ENCODE measurements around the gene SLC22A12.

The SLC22A12 gene

DNA sequence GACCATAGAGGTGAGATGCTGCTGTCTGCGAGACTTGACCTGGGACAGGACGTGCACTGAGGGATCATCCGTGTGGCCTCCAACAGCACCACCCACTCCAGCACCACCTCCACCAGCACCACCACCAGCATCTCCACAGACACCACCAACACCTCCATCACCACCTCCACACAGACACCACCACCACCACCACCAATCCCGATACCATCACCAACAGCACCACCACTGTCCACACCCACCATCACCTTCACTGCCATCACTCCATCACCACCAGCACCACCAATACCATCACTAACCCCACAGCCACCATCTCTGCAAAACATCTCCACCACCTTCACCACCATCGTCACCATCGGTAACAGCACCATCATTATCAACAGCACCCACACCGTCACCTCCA, 26.6 kb upstream of the SLC22A12 start:
- no peak for DNase-seq

DNA sequence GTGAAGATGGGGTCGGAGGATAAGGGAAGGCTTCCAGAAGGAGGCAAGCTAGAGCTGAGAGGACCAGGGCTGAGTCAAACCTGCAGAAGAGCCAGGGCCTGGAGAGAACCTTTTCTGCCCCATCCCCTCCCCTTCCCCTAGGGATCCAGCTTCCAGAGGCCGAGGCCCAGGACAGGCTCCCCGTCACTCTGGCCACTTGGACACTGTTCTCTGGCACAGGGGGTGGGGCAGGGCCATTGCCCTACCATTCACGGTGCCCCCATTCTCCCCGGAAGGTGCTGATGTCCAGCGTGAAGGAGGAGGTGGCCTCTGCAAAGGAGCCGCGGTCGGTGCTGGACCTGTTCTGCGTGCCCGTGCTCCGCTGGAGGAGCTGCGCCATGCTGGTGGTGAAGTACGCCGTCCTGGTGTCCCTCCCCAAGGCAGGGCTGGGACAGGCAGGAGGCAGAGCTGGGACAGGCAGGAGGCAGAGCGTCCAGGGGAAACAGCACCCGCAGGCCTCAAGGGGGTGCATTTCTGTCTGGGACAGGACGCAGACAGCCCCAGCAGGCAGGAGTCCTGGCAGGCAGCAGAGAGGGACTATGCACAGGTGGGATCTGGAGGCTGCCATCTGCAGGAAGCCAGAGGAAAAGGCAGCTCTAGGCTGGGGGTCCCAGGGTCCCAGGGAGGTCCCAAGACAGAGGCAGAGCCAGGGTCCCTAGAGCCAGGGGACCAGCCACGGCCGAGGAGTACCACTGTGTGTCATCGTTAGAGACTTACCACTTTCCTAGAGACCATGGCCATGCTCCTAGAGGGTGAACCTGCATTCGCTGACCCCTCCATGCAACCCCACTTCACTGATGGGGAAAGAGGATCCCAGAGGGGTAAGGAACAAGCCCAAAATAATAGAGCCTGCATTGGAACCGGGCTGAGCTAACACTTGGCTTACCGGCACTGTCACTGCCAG, 25.8 kb upstream of the SLC22A12 start:
- no peak for DNase-seq

- no peak for DNase-seq
Measured at GRCh38 chr11:64566042-64566914, 24.7 kb upstream of the SLC22A12 start.

- DNase-seq = no peak
Measured at GRCh38 chr11:64566915-64567891, 23.8 kb upstream of the SLC22A12 start.

GRCh38 chr11:64568041-64568571, 22.9 kb upstream of the SLC22A12 start:
- no peak for DNase-seq

GRCh38 chr11:64568584-64569140, 22.4 kb upstream of the SLC22A12 start:
- DNase-seq = no peak

GRCh38 chr11:64569300-64569970, 21.6 kb upstream of the SLC22A12 start:
- DNase-seq = no peak

- no peak for DNase-seq
Measured at GRCh38 chr11:64570341-64570740, 20.7 kb upstream of the SLC22A12 start.

DNA sequence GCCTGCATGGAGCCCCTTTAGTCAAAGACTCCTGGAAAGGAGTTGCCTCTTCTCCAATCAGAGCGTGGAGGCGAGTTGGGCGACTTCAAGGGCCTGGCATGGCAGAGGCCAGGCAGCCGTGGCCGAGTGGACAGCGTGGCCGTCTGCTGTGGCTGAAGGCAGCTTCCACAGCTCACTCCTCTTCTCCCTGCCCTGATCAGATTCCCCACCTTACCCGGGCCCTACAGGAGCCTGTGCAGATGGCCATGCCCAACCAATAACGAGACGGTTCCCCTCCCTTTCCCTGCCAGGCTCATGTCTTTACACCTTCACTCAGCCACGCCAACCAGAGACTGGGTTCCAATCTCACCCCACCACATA, 20.0 kb upstream of the SLC22A12 start:
- no peak for DNase-seq

- no peak for DNase-seq
Measured at GRCh38 chr11:64571410-64572091, 19.5 kb upstream of the SLC22A12 start.

GRCh38 chr11:64572143-64572542, 18.9 kb upstream of the SLC22A12 start:
- DNase-seq = no peak

GRCh38 chr11:64577202-64577601, 13.8 kb upstream of the SLC22A12 start:
- DNase-seq = no peak

DNA sequence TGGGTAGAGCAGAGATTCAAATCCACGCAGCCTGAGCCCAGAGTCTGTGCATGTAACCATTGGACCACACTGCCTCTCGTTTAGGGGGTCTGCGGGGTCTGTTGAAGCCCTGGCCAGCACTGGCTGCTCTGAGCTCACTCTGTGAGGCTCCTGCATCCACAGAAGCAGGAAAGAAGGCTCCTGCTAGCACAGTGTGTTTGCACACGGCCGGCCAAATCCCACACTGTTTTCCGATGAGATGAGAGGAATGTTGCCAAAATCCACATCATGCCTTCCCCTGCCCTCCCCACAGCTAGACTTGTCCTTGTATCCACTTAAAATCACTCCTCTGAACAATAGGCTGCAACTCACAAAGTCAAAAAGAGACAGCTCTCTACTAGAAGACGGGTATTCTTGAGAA, 10.6 kb upstream of the SLC22A12 start:
- DNase-seq = no peak

DNA sequence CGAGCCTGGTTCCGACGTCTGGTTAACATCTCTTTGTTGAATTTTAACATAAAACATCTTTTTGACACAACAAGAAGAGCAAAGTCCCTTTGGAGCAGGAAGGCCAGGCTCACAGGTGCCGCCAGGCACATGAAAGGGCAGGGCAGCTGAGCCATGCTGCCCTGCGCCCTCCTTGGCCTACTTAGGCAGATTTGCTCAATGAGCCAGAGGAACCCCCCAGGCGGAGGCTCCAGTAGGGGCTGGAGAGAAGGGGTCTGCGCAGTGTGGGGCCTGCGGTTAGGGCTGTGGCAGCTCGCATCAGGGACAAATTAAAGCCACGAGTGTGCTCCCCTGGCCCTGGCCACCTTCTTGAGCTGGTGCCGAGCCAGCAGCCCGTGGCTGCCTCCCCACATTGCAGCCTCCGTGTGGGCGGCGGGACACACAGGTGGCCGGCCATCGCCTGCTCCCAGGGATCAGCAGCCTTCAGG, 9.9 kb upstream of the SLC22A12 start:
- DNase-seq = no peak

GRCh38 chr11:64582885-64583284, 8.1 kb upstream of the SLC22A12 start:
- DNase-seq = no peak

DNA sequence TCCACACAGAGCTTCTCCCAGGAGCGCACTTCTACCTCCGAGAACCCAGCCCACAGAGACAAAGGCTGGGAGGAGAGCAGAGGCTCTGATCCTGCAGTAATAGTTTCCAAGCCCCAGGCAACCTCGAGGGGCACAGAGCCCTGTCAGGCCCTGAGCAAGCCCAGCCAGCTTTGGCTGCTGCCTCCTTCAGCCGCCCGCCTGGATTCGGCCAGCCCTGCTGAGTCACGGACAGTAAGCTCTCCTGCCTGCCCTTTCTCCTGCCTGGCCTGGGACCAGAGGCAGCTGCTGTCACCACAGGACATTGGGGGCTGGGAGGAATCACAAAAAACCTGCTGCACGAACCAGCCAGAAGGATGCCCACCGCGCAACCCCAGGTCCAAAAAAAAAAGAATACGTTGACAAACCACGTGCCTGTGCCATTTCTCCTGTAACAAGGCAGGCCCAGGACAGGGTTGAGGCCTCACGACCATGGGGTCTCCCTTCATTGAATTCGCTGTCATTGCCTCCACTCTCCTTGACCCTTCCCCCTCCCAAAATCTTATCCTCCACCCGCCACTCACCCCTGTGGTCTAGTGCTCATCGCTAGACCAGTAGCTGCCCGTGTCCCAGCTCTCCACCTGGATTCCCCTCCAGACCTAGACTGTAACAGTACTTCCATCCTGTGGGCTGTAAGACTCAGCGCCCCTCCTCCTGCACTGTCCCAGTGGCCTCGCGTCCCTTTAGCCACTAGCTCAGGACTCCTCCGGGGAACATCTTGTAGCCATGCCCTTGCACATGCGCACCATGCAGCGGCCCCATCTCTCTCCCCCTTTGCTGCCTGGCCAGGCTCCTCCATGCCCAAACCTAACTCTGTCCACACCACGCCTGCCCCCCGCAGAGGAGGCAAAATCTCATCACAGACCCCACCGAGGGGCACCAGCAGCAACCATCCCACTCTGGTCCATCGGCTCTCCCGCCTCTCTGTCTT, 7.4 kb upstream of the SLC22A12 start:
- DNase-seq = no peak

DNA sequence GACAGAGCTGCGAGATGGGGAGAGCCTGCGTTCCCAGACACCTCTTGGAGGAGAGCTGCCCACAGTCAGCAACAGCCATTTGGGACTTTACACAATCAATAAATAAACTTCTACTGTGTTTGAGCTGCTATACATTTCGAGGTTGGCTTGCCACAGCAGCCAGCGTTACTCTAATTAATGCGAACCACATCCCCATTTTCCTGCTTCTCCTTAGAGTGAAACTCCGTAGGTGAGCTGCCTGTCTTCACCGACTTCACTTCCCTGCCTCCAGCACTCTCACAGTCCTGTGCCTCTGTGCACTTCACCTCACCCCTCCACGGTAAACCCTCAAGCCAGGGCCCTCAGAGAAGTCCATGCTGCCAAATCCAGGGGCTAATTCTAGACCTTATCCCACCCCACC, 5.9 kb upstream of the SLC22A12 start:
- DNase-seq = no peak

DNA sequence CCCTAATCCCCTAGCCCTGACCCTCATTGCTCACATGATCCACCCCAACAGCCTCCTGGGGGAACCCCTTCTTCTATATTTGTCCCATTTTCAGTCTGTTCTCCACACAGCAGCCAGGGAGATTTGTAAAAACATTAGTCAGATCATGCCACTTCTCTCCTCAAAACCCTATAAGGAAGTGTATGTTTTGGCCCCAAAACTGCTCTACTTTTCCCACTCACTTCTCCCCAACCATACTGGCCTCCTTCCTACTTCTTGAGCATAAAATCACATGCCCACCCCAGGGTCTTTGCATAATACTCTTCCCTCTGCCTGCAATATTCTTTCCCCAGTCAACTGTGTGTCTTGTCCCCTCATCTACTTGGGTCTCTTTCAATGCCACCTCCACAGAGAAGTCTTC, 4.7 kb upstream of the SLC22A12 start:
- DNase-seq = no peak

DNA sequence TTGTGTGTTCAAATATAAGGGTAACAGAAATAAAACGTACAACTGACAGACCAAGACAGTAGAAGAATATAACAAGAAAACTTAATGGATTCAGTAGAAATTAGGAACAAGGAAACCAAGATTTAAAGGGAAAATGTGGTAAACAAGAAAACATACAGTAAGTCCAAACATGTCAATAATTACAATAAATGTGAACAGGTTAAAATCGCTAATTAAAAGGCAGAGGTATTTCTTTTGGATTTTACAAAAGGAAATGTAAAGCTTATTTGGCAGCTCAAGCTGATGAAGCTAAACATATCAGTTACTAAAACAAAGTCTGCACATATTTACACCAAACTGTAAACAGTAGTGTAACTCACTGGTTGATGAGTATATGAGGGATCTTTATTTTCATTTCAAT, 2.3 kb upstream of the SLC22A12 start:
- DNase-seq = no peak

Measured in GOT3 (cell line).